ENCODE data around the gene CDS2.

CDS2 gene

GRCh38 chr20:5172167-5172601, 45.4 kb downstream of the CDS2 start:
- H3K9ac ChIP-seq (ENCODE audit: insufficient read length, low read depth) = no peak overlapping the region
- no peak overlapping the region for H3K4me3 ChIP-seq (ENCODE audit: insufficient read length, low read depth)
- H3K36me3 ChIP-seq (ENCODE audit: insufficient read depth, insufficient read length, low read length) = peaks cover 22% of the 10 kb centered on the region
- H3K4me1 ChIP-seq (ENCODE audit: insufficient read depth, insufficient read length) = peaks cover 8% of the 10 kb centered on the region
- TF ChIP-seq ZNF274 (IDR thresholded peaks at IDR 0.05; ENCODE audit: low read depth, low read length) = no peak
- TF ChIP-seq SUZ12 (IDR thresholded peaks at IDR 0.05; ENCODE audit: extremely low read depth, insufficient read depth, insufficient read length) = no peak
- TF ChIP-seq YY1 (IDR thresholded peaks at IDR 0.05; ENCODE audit: insufficient read depth, insufficient read length) = no peak
- no peaks in the 10 kb centered on the region for H3K27me3 ChIP-seq (ENCODE audit: insufficient read depth, insufficient read length)
- DNase-seq (ENCODE audit: low read depth, low spot score) = no peak
- no peaks in the 10 kb centered on the region for H3K9me3 ChIP-seq (ENCODE audit: insufficient read depth, low read length)

- no peak for TF ChIP-seq SUZ12 (IDR thresholded peaks at IDR 0.05; ENCODE audit: extremely low read depth, insufficient read depth, insufficient read length)
- TF ChIP-seq ZNF274 (IDR thresholded peaks at IDR 0.05; ENCODE audit: low read depth, low read length) = no peak
- TF ChIP-seq YY1 (IDR thresholded peaks at IDR 0.05; ENCODE audit: insufficient read depth, insufficient read length) = no peak
- DNase-seq (ENCODE audit: low read depth, low spot score) = no peak
- Histone ChIP-seq H3K4me3 (ENCODE audit: insufficient read length, low read depth) (no peak overlapping the region), H3K36me3 (ENCODE audit: insufficient read depth, insufficient read length, low read length) (peaks cover 22% of the 10 kb centered on the region), H3K9me3 (ENCODE audit: insufficient read depth, low read length) (no peaks in the 10 kb centered on the region), H3K27me3 (ENCODE audit: insufficient read depth, insufficient read length) (no peaks in the 10 kb centered on the region), H3K9ac (ENCODE audit: insufficient read length, low read depth) (no peak overlapping the region), H3K4me1 (ENCODE audit: insufficient read depth, insufficient read length) (peaks cover 8% of the 10 kb centered on the region)
Measured at GRCh38 chr20:5172903-5173463, 46.2 kb downstream of the CDS2 start.

GRCh38 chr20:5173751-5174150, 46.9 kb downstream of the CDS2 start:
- TF ChIP-seq ZNF274 (IDR thresholded peaks at IDR 0.05; ENCODE audit: low read depth, low read length) (no peak), SUZ12 (IDR thresholded peaks at IDR 0.05; ENCODE audit: extremely low read depth, insufficient read depth, insufficient read length) (no peak), YY1 (IDR thresholded peaks at IDR 0.05; ENCODE audit: insufficient read depth, insufficient read length) (no peak)
- H3K4me1 ChIP-seq (ENCODE audit: insufficient read depth, insufficient read length) = peaks cover 5% of the 10 kb centered on the region
- H3K9ac ChIP-seq (ENCODE audit: insufficient read length, low read depth) = no peak overlapping the region
- DNase-seq (ENCODE audit: low read depth, low spot score) = no peak
- no peak overlapping the region for H3K4me3 ChIP-seq (ENCODE audit: insufficient read length, low read depth)
- H3K9me3 ChIP-seq (ENCODE audit: insufficient read depth, low read length) = no peaks in the 10 kb centered on the region
- H3K27me3 ChIP-seq (ENCODE audit: insufficient read depth, insufficient read length) = no peaks in the 10 kb centered on the region
- H3K36me3 ChIP-seq (ENCODE audit: insufficient read depth, insufficient read length, low read length) = peaks cover 22% of the 10 kb centered on the region

- Histone ChIP-seq H3K27me3 (ENCODE audit: insufficient read depth, insufficient read length) (no peaks in the 10 kb centered on the region), H3K9ac (ENCODE audit: insufficient read length, low read depth) (no peak overlapping the region), H3K4me3 (ENCODE audit: insufficient read length, low read depth) (no peak overlapping the region), H3K4me1 (ENCODE audit: insufficient read depth, insufficient read length) (no peaks in the 10 kb centered on the region), H3K36me3 (ENCODE audit: insufficient read depth, insufficient read length, low read length) (peaks cover 23% of the 10 kb centered on the region), H3K9me3 (ENCODE audit: insufficient read depth, low read length) (no peaks in the 10 kb centered on the region)
- no peak for DNase-seq (ENCODE audit: low read depth, low spot score)
- no peak for TF ChIP-seq SUZ12 (IDR thresholded peaks at IDR 0.05; ENCODE audit: extremely low read depth, insufficient read depth, insufficient read length)
- no peak for TF ChIP-seq YY1 (IDR thresholded peaks at IDR 0.05; ENCODE audit: insufficient read depth, insufficient read length)
- TF ChIP-seq ZNF274 (IDR thresholded peaks at IDR 0.05; ENCODE audit: low read depth, low read length) = no peak
Measured at GRCh38 chr20:5177071-5177470, 50.3 kb downstream of the CDS2 start.

GRCh38 chr20:5178046-5178445, 51.2 kb downstream of the CDS2 start:
- no peak for DNase-seq (ENCODE audit: low read depth, low spot score)
- Histone ChIP-seq H3K9me3 (ENCODE audit: insufficient read depth, low read length) (no peaks in the 10 kb centered on the region), H3K4me3 (ENCODE audit: insufficient read length, low read depth) (no peak overlapping the region), H3K27me3 (ENCODE audit: insufficient read depth, insufficient read length) (no peaks in the 10 kb centered on the region), H3K36me3 (ENCODE audit: insufficient read depth, insufficient read length, low read length) (peaks cover 32% of the 10 kb centered on the region), H3K4me1 (ENCODE audit: insufficient read depth, insufficient read length) (no peaks in the 10 kb centered on the region), H3K9ac (ENCODE audit: insufficient read length, low read depth) (no peak overlapping the region)
- TF ChIP-seq SUZ12 (IDR thresholded peaks at IDR 0.05; ENCODE audit: extremely low read depth, insufficient read depth, insufficient read length) (no peak), YY1 (IDR thresholded peaks at IDR 0.05; ENCODE audit: insufficient read depth, insufficient read length) (no peak), ZNF274 (IDR thresholded peaks at IDR 0.05; ENCODE audit: low read depth, low read length) (no peak)

- no peak overlapping the region for H3K4me3 ChIP-seq (ENCODE audit: insufficient read length, low read depth)
- no peak overlapping the region for H3K9ac ChIP-seq (ENCODE audit: insufficient read length, low read depth)
- peaks cover 26% of the 10 kb centered on the region for H3K36me3 ChIP-seq (ENCODE audit: insufficient read depth, insufficient read length, low read length)
- no peaks in the 10 kb centered on the region for H3K4me1 ChIP-seq (ENCODE audit: insufficient read depth, insufficient read length)
- no peak for TF ChIP-seq ZNF274 (IDR thresholded peaks at IDR 0.05; ENCODE audit: low read depth, low read length)
- no peak for TF ChIP-seq SUZ12 (IDR thresholded peaks at IDR 0.05; ENCODE audit: extremely low read depth, insufficient read depth, insufficient read length)
- no peak for TF ChIP-seq YY1 (IDR thresholded peaks at IDR 0.05; ENCODE audit: insufficient read depth, insufficient read length)
- no peaks in the 10 kb centered on the region for H3K9me3 ChIP-seq (ENCODE audit: insufficient read depth, low read length)
- DNase-seq (ENCODE audit: low read depth, low spot score) = no peak
- no peaks in the 10 kb centered on the region for H3K27me3 ChIP-seq (ENCODE audit: insufficient read depth, insufficient read length)
Measured at GRCh38 chr20:5180421-5180820, 53.6 kb downstream of the CDS2 start.

- Histone ChIP-seq H3K4me1 (ENCODE audit: insufficient read depth, insufficient read length) (no peaks in the 10 kb centered on the region), H3K9me3 (ENCODE audit: insufficient read depth, low read length) (no peaks in the 10 kb centered on the region), H3K27me3 (ENCODE audit: insufficient read depth, insufficient read length) (no peaks in the 10 kb centered on the region), H3K9ac (ENCODE audit: insufficient read length, low read depth) (no peak overlapping the region), H3K36me3 (ENCODE audit: insufficient read depth, insufficient read length, low read length) (peaks cover 31% of the 10 kb centered on the region), H3K4me3 (ENCODE audit: insufficient read length, low read depth) (no peak overlapping the region)
- DNase-seq (ENCODE audit: low read depth, low spot score) = no peak
- no peak for TF ChIP-seq ZNF274 (IDR thresholded peaks at IDR 0.05; ENCODE audit: low read depth, low read length)
- no peak for TF ChIP-seq YY1 (IDR thresholded peaks at IDR 0.05; ENCODE audit: insufficient read depth, insufficient read length)
- no peak for TF ChIP-seq SUZ12 (IDR thresholded peaks at IDR 0.05; ENCODE audit: extremely low read depth, insufficient read depth, insufficient read length)
Measured at GRCh38 chr20:5180933-5181332, 54.1 kb downstream of the CDS2 start.

Data from NT2/D1 (cell line).